GM21723 (cell line): ENCODE data around the gene SLC6A11.

Source experiments
- ATAC-seq: cut with Tn5 transposase; IDR thresholded peaks from one replicate; pipeline ENCODE4 v1.9.1; 2021; ENCODE audit warnings: mild to moderate bottlenecking, moderate library complexity; ENCODE audit not compliant: unreplicated experiment

SLC6A11 gene

GRCh38 chr3:10788451-10788850 lies 27.6 kb upstream of the SLC6A11 start:
- ATAC-seq: no peak

GRCh38 chr3:10790713-10791112 lies 25.3 kb upstream of the SLC6A11 start:
- no peak for ATAC-seq

GRCh38 chr3:10792208-10792607 lies 23.8 kb upstream of the SLC6A11 start:
- ATAC-seq: no peak

- ATAC-seq: no peak
Measured at GRCh38 chr3:10798600-10799367, 17.2 kb upstream of the SLC6A11 start.

GRCh38 chr3:10804183-10804648 lies 11.8 kb upstream of the SLC6A11 start:
- no peak for ATAC-seq

- ATAC-seq: no peak
Measured at GRCh38 chr3:10806006-10806405, 10.0 kb upstream of the SLC6A11 start.

- no peak for ATAC-seq
Measured at GRCh38 chr3:10808130-10808735, 7.8 kb upstream of the SLC6A11 start.

GRCh38 chr3:10808974-10809373 lies 7.1 kb upstream of the SLC6A11 start:
- no peak for ATAC-seq

GRCh38 chr3:10810376-10810775 lies 5.7 kb upstream of the SLC6A11 start:
- no peak for ATAC-seq

- no peak for ATAC-seq
Measured at GRCh38 chr3:10813425-10813824, 2.6 kb upstream of the SLC6A11 start.

- ATAC-seq: no peak
Measured at GRCh38 chr3:10814623-10815022, 1.4 kb upstream of the SLC6A11 start.

GRCh38 chr3:10815487-10815886 lies 541 bp upstream of the SLC6A11 start:
- no peak for ATAC-seq

GRCh38 chr3:10816863-10817253 lies 830 bp downstream of the SLC6A11 start:
- no peak for ATAC-seq

- ATAC-seq: no peak
Measured at GRCh38 chr3:10817506-10817905, 1.5 kb downstream of the SLC6A11 start.

GRCh38 chr3:10822055-10822454 lies 6.0 kb downstream of the SLC6A11 start:
- ATAC-seq: no peak

GRCh38 chr3:10822708-10823515 lies 6.9 kb downstream of the SLC6A11 start:
- ATAC-seq: no peak

- ATAC-seq: no peak
Measured at GRCh38 chr3:10823516-10823818, 7.4 kb downstream of the SLC6A11 start.

GRCh38 chr3:10824468-10824867 lies 8.4 kb downstream of the SLC6A11 start:
- no peak for ATAC-seq

GRCh38 chr3:10833855-10834414 lies 17.9 kb downstream of the SLC6A11 start:
- no peak for ATAC-seq

GRCh38 chr3:10834951-10835350 lies 18.9 kb downstream of the SLC6A11 start:
- ATAC-seq: no peak

- ATAC-seq: no peak
Measured at GRCh38 chr3:10835406-10835805, 19.4 kb downstream of the SLC6A11 start.

- ATAC-seq: no peak
Measured at GRCh38 chr3:10836676-10837075, 20.6 kb downstream of the SLC6A11 start.
